ENCODE data around the gene SCYGR7. TPM values are rescaled to one million over a fixed set of nuclear protein-coding genes. Genes with fewer than 3 reads are reported as not detected.
A peak's percentile ranks its signal among the peaks of the same experiment; 100 is the strongest.
"Not testable (repeated sequence)": the region's sequence is repeated elsewhere in the genome, so short reads cannot be mapped to it uniquely, and the experiment has no call there.

Gene SCYGR7
- total RNA-seq, 1 donor from 2014 or later = not detected

DNA sequence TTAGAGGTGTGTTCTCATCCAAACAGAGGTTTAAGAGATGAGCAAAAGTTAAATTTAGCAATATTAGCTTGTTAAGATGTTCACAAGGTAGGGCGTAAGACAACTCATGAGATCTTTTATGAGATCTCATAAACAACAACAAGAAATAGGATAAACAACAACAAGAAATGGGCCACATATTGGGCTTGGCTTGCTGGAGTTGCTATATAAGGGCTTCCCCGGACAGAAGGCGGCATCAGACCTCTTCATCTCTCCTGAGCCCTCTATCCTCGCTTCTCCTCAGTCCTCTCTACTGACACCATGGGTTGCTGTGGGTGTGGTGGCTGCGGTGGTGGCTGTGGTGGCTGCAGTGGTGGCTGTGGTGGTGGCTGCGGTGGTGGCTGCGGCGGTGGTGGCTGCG lies 17.5 kb downstream of the SCYGR7 start, which contains the start of gene SCYGR8:
Gene SCYGR8 (plus strand): TSS at position 301 of the 400 bp plus-strand sequence. CDS start 0 bp downstream, at position 301.
- H3K9me3 ChIP-seq (ENCODE audit: low read depth) = no peaks in the 10 kb centered on the region
- Mint-ChIP-seq H3K27me3 (ENCODE audit: insufficient read depth, low read depth) (no peaks in the 10 kb centered on the region), H3K9me3 (no peaks in the 10 kb centered on the region), H3K4me1 (peaks cover 2% of the 10 kb centered on the region), H3K36me3 (no peaks in the 10 kb centered on the region), H3K27ac (no peak within 1 kb of the TSS), H3K4me3 (no peak within 1 kb of the TSS)
- no peak for DNase-seq (ENCODE audit: low spot score)
- H3K27me3 ChIP-seq = no peaks in the 10 kb centered on the region
- no peak within 1 kb of the TSS for H3K9ac ChIP-seq
- no peaks in the 10 kb centered on the region for H3F3A ChIP-seq (ENCODE audit: low read depth)
- TF ChIP-seq, protein P1, sequence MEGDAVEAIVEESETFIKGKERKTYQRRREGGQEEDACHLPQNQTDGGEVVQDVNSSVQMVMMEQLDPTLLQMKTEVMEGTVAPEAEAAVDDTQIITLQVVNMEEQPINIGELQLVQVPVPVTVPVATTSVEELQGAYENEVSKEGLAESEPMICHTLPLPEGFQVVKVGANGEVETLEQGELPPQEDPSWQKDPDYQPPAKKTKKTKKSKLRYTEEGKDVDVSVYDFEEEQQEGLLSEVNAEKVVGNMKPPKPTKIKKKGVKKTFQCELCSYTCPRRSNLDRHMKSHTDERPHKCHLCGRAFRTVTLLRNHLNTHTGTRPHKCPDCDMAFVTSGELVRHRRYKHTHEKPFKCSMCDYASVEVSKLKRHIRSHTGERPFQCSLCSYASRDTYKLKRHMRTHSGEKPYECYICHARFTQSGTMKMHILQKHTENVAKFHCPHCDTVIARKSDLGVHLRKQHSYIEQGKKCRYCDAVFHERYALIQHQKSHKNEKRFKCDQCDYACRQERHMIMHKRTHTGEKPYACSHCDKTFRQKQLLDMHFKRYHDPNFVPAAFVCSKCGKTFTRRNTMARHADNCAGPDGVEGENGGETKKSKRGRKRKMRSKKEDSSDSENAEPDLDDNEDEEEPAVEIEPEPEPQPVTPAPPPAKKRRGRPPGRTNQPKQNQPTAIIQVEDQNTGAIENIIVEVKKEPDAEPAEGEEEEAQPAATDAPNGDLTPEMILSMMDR (IDR thresholded peaks at IDR 0.05) = no peak
- H3K36me3 ChIP-seq = no peaks in the 10 kb centered on the region
- H3K79me2 ChIP-seq (ENCODE audit: low read depth) = no peaks in the 10 kb centered on the region
- no peak within 1 kb of the TSS for H2AFZ ChIP-seq (replicated peaks)
- H3K27ac ChIP-seq = no peak within 1 kb of the TSS
- H4K20me1 ChIP-seq (ENCODE audit: low read depth) = no peaks in the 10 kb centered on the region
- H3K4me3 ChIP-seq = no peak within 1 kb of the TSS
- no peaks in the 10 kb centered on the region for H3K4me1 ChIP-seq
- no peak within 1 kb of the TSS for H3K4me2 ChIP-seq

DNA sequence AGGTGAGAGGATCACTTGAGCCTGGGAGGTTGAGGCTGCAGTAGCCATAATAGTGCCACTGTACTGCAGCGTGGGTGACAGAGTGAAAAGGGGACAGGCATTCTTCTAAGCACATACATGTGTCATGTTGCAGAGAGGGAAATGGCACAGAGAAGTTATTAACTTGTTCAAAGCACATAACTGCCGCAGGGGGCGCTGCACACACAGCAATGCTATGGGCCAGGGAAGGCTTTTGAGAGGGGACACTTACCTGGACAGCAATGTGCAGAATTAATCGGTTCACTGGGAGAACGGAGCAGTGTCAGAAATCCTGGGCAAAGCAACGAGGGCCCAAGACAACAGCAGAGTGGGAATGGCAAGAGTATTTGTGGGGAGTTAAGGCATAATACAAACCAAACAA lies 19.9 kb downstream of the SCYGR7 start:
- no peak overlapping the region for H3K4me3 Mint-ChIP-seq
- Histone ChIP-seq H3K4me2 (no peak overlapping the region), H3K9me3 (ENCODE audit: low read depth) (no peaks in the 10 kb centered on the region), H3K79me2 (ENCODE audit: low read depth) (no peaks in the 10 kb centered on the region), H3F3A (ENCODE audit: low read depth) (no peaks in the 10 kb centered on the region), H2AFZ (replicated peaks) (peak overlapping the region; percentile 68), H3K27ac (no peak overlapping the region), H3K27me3 (no peaks in the 10 kb centered on the region), H3K36me3 (no peaks in the 10 kb centered on the region), H4K20me1 (ENCODE audit: low read depth) (no peaks in the 10 kb centered on the region), H3K4me1 (no peaks in the 10 kb centered on the region), H3K4me3 (no peak overlapping the region), H3K9ac (no peak overlapping the region)
- no peak overlapping the region for H3K27ac Mint-ChIP-seq
- H3K9me3 Mint-ChIP-seq = no peaks in the 10 kb centered on the region
- no peaks in the 10 kb centered on the region for H3K36me3 Mint-ChIP-seq
- peaks cover 1% of the 10 kb centered on the region for H3K4me1 Mint-ChIP-seq
- H3K27me3 Mint-ChIP-seq (ENCODE audit: insufficient read depth, low read depth) = no peaks in the 10 kb centered on the region
- DNase-seq (ENCODE audit: low spot score) = peak; percentile 76
- TF ChIP-seq EZH2 (IDR thresholded peaks at IDR 0.05) = no peak
- TF ChIP-seq, protein P1 (IDR thresholded peaks at IDR 0.05) = peak; percentile 78
- TF ChIP-seq EZH2phosphoT487 (IDR thresholded peaks at IDR 0.05) = no peak

DNA sequence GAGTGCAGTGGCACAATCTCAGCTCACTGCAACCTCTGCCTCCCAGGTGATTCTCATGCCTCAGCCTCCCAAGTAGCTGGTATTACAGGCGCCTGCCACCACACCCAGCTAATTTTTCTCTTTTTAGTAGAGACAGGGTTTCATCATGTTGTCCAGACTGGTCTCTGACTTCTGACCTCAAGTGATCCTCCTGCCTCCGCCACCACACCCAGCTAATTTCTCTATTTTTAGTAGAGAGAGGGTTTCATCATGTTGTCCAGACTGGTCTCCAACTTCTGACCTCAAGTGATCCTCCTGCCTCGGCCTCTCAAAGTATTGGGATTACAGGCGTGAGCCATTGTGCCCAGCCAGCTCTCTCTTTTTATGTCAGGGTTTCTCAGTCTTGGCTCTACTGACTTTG lies 28.1 kb downstream of the SCYGR7 start:
- not testable (repeated sequence) for H3K79me2 ChIP-seq (ENCODE audit: low read depth); H3K27me3 ChIP-seq; H3F3A ChIP-seq (ENCODE audit: low read depth); H3K27ac ChIP-seq; H3K27ac Mint-ChIP-seq; H4K20me1 ChIP-seq (ENCODE audit: low read depth); H3K4me2 ChIP-seq; H3K36me3 Mint-ChIP-seq; DNase-seq (ENCODE audit: low spot score); H3K4me3 ChIP-seq; H2AFZ ChIP-seq (replicated peaks); H3K36me3 ChIP-seq; H3K4me1 Mint-ChIP-seq; H3K4me1 ChIP-seq; H3K4me3 Mint-ChIP-seq; H3K9me3 Mint-ChIP-seq; H3K9me3 ChIP-seq (ENCODE audit: low read depth); H3K27me3 Mint-ChIP-seq (ENCODE audit: insufficient read depth, low read depth); H3K9ac ChIP-seq

DNA sequence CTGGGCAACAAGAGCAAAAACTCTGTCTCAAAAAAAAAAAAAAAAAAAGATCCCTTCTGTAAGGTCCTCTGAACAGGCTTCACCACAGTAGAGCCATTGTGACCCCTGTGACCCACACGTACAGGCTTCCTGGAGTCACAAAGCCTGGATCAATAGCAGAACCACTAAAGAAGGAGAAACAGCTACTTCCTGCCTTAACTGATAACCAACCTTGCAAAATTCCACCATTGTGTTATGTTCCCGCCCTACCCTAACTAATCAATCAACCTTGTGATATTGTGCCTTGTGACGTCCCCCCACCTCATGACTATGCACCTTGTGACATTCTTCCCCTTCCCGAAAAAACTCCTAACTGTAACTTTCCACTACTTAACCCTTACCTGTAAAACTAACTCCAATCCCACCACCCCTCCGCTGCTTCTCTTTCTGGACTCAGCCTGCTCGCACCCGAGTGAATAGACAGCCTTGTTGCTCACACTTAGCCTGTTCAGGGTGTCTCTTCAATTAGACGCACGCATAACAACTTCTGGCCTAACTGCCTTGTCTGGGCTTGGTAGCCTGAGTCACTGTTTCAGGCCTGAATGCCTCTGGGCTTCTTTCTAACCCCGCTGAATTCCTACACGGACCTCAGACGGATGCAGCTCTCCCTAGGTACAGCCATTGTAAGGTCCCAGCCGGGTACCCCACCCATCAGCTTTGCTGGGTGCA lies 31.4 kb downstream of the SCYGR7 start:
- Mint-ChIP-seq H3K27me3 (ENCODE audit: insufficient read depth, low read depth) (no peaks in the 10 kb centered on the region), H3K4me3 (peak overlapping the region; percentile 1), H3K27ac (no peak overlapping the region), H3K4me1 (peaks cover 7% of the 10 kb centered on the region), H3K36me3 (no peaks in the 10 kb centered on the region), H3K9me3 (no peaks in the 10 kb centered on the region)
- no peak for TF ChIP-seq EZH2phosphoT487 (IDR thresholded peaks at IDR 0.05)
- TF ChIP-seq, protein P1 (IDR thresholded peaks at IDR 0.05) = no peak
- TF ChIP-seq EZH2 (IDR thresholded peaks at IDR 0.05) = no peak
- H3K27me3 ChIP-seq = no peaks in the 10 kb centered on the region
- H3K9me3 ChIP-seq (ENCODE audit: low read depth) = no peaks in the 10 kb centered on the region
- no peak overlapping the region for H3K27ac ChIP-seq
- no peak overlapping the region for H3K4me2 ChIP-seq
- H3K36me3 ChIP-seq = no peaks in the 10 kb centered on the region
- peaks cover 9% of the 10 kb centered on the region for H3F3A ChIP-seq (ENCODE audit: low read depth)
- no peaks in the 10 kb centered on the region for H3K79me2 ChIP-seq (ENCODE audit: low read depth)
- DNase-seq (ENCODE audit: low spot score) = peak; percentile 29
- no peak overlapping the region for H3K4me3 ChIP-seq
- H4K20me1 ChIP-seq (ENCODE audit: low read depth) = no peaks in the 10 kb centered on the region
- H3K4me1 ChIP-seq = peaks cover 5% of the 10 kb centered on the region
- no peak overlapping the region for H3K9ac ChIP-seq
- peak overlapping the region; percentile 55 for H2AFZ ChIP-seq (replicated peaks)
